ENCODE measurements around the gene SMURF1.
"Not testable (repeated sequence)": the region's sequence is repeated elsewhere in the genome, so short reads cannot be mapped to it uniquely, and the experiment has no call there.

Gene SMURF1

DNA sequence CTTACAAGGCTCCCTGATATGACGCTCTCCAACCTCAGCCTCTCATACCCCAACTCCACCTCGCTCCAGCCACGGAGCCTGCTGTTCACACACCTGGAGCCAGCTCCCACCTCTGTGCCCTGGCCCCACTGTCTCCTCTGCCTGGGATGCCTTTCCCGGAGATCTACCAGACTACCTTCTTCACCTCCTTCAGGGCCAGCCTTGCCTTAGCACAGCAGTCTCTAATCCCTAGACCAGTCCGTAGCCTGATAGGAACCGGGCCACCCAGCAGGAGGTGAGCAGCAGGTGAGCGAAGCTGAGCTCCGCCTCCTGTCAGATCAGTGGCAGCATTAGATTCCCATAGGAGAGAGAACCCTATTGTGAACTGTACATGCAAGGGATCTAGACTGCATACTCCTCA lies 23.2 kb upstream of the SMURF1 start:
- no peaks in the 10 kb centered on the region for H3K9me3 ChIP-seq (ENCODE audit: low read length)
- H3K4me3 ChIP-seq (ENCODE audit: low read length): no peak overlapping the region
- no peak overlapping the region for H2AFZ ChIP-seq (ENCODE audit: low read depth, low read length)
- no peaks in the 10 kb centered on the region for H3K4me1 ChIP-seq (ENCODE audit: insufficient read depth, low read length)
- no peaks in the 10 kb centered on the region for H3K27me3 ChIP-seq (ENCODE audit: insufficient read depth, low read length)
- no peaks in the 10 kb centered on the region for H3K36me3 ChIP-seq (ENCODE audit: insufficient read depth, low read length)

DNA sequence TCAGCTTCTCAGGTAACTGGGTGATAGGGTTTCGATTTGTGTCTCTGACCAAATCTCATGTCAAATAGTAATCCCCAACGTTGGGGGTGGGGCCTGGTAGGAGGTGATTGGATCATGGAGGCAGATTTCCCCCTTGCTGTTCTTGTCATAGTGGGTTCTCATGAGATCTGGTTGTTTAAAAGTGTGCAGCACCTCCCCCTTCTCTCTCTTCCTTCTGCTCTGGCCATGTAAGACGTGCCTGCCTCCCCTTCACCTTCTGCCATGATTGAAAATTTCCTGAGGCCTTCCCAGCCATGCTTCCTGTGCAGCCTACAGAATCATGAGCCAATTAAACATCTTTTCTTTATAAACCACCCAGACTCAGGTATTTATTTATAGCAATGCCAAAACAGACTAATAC lies 21.9 kb upstream of the SMURF1 start:
- no peak overlapping the region for H3K4me3 ChIP-seq (ENCODE audit: low read length)
- H3K36me3 ChIP-seq (ENCODE audit: insufficient read depth, low read length): no peaks in the 10 kb centered on the region
- no peak overlapping the region for H2AFZ ChIP-seq (ENCODE audit: low read depth, low read length)
- no peaks in the 10 kb centered on the region for H3K27me3 ChIP-seq (ENCODE audit: insufficient read depth, low read length)
- H3K9me3 ChIP-seq (ENCODE audit: low read length): no peaks in the 10 kb centered on the region
- H3K4me1 ChIP-seq (ENCODE audit: insufficient read depth, low read length): peaks cover 3% of the 10 kb centered on the region

DNA sequence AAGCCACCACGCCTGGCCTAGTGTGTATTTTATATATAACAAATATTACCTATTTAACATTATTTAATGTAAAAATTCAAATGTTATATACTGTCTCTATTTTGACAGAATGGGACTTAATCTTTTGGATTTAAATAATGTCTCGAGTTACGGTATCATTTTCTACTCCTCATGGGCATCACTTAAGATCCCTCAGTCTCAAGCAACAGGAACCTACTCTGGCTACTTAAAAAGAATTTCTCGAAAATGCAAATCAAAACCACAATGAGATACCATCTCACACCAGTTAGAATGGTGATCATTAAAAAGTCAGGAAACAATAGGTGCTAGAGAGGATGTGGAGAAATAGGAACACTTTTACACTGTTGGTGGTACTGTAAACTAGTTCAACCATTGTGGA lies 19.8 kb upstream of the SMURF1 start:
- not testable (repeated sequence) for H3K9me3 ChIP-seq (ENCODE audit: low read length); H3K4me3 ChIP-seq (ENCODE audit: low read length); H3K27me3 ChIP-seq (ENCODE audit: insufficient read depth, low read length); H3K4me1 ChIP-seq (ENCODE audit: insufficient read depth, low read length); H2AFZ ChIP-seq (ENCODE audit: low read depth, low read length); H3K36me3 ChIP-seq (ENCODE audit: insufficient read depth, low read length)

DNA sequence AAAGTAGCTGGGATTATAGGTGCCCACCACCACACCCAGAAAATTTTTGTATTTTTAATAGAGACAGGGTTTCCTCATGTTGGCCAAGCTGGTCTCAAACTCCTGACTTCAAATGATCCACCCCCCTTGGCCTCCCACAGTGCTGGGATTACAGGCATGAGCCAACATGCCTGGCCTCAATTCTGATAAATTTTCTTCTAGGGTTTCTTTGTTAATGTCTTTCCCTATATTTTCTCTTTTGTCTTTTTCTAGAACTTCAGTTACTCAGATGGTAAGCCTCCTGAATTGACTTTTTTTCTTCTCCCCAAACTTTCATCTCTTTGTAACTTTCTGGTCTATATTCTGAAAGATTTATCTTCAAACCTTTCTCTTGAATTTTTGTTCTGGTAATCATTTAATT lies 12.7 kb upstream of the SMURF1 start:
- no peak overlapping the region for H3K4me3 ChIP-seq (ENCODE audit: low read length)
- no peaks in the 10 kb centered on the region for H3K36me3 ChIP-seq (ENCODE audit: insufficient read depth, low read length)
- H3K9me3 ChIP-seq (ENCODE audit: low read length): no peaks in the 10 kb centered on the region
- no peak overlapping the region for H2AFZ ChIP-seq (ENCODE audit: low read depth, low read length)
- peaks cover 1% of the 10 kb centered on the region for H3K4me1 ChIP-seq (ENCODE audit: insufficient read depth, low read length)
- no peaks in the 10 kb centered on the region for H3K27me3 ChIP-seq (ENCODE audit: insufficient read depth, low read length)

DNA sequence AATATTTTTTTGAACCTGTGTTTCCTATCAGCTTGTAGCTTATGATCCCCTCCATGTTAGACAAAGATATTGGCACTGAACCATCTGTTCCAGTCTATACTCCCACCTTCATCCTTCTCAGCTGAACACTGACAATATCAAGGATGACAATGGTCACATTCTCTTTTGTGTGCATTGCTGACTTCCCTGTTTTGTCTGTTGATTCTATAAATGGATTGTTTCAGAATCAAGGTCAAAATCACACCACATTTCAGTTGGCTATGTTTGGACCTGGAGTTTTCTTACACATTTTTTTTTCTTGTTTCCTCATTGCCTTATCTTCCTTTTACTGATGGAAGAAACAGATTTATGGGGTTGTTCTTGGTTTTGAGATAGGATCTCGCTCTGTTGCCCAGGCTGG lies 11.3 kb upstream of the SMURF1 start:
- Histone ChIP-seq H3K9me3 (ENCODE audit: low read length) (no peaks in the 10 kb centered on the region), H3K4me3 (ENCODE audit: low read length) (no peak overlapping the region)

DNA sequence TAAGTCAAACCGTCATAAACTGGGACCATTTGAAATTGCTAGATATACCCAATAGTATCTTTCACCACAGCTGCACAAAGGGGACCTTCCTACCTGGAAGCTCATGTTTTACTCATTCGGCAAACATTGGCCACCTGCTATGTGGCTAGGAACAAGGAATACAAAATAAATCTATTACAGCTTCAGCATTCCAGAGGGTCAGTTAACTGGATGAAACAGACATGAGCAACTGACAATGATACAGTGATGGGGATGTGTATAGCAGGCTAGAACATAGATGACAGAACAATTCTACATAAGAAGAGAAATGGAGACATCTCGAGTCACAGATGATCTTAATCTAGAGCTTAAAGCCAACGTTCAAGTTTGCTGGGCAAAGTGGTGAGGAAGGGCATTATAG lies 3.1 kb upstream of the SMURF1 start:
- no peaks in the 10 kb centered on the region for H3K36me3 ChIP-seq (ENCODE audit: insufficient read depth, low read length)
- H3K9me3 ChIP-seq (ENCODE audit: low read length): no peaks in the 10 kb centered on the region
- no peak overlapping the region for H2AFZ ChIP-seq (ENCODE audit: low read depth, low read length)
- H3K4me1 ChIP-seq (ENCODE audit: insufficient read depth, low read length): peaks cover 9% of the 10 kb centered on the region
- H3K27me3 ChIP-seq (ENCODE audit: insufficient read depth, low read length): no peaks in the 10 kb centered on the region
- H3K4me3 ChIP-seq (ENCODE audit: low read length): no peak overlapping the region

More for the DNA sequence above, 11.3 kb upstream of the SMURF1 start:
- no peaks in the 10 kb centered on the region for H3K36me3 ChIP-seq (ENCODE audit: insufficient read depth, low read length)
- H3K27me3 ChIP-seq (ENCODE audit: insufficient read depth, low read length): no peaks in the 10 kb centered on the region
- no peaks in the 10 kb centered on the region for H3K4me1 ChIP-seq (ENCODE audit: insufficient read depth, low read length)
- no peak overlapping the region for H2AFZ ChIP-seq (ENCODE audit: low read depth, low read length)

DNA sequence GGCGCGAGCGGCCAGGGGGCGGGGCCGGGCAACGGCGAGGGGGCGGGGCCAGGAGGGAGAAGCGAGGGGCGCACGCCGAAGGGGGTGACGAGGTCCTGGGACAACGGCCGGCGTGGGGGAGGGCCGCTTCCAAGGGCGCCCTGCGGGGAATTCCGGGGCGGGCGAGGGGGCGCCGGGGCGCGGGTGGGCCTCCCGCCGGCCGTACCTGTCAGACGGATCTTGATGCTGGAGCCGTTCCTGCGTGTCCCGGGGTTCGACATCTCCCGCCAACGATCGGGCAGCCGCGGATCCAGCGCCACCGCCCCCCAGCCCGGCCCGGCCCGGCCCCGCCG lies 421 bp downstream of the SMURF1 start:
- H3K27me3 ChIP-seq (ENCODE audit: insufficient read depth, low read length): no peaks in the 10 kb centered on the region
- peaks cover 24% of the 10 kb centered on the region for H3K4me1 ChIP-seq (ENCODE audit: insufficient read depth, low read length)
- no peaks in the 10 kb centered on the region for H3K36me3 ChIP-seq (ENCODE audit: insufficient read depth, low read length)
- H3K9me3 ChIP-seq (ENCODE audit: low read length): no peaks in the 10 kb centered on the region
- H3K4me3 ChIP-seq (ENCODE audit: low read length): peak overlapping the region; percentile 62
- no peak overlapping the region for H2AFZ ChIP-seq (ENCODE audit: low read depth, low read length)

DNA sequence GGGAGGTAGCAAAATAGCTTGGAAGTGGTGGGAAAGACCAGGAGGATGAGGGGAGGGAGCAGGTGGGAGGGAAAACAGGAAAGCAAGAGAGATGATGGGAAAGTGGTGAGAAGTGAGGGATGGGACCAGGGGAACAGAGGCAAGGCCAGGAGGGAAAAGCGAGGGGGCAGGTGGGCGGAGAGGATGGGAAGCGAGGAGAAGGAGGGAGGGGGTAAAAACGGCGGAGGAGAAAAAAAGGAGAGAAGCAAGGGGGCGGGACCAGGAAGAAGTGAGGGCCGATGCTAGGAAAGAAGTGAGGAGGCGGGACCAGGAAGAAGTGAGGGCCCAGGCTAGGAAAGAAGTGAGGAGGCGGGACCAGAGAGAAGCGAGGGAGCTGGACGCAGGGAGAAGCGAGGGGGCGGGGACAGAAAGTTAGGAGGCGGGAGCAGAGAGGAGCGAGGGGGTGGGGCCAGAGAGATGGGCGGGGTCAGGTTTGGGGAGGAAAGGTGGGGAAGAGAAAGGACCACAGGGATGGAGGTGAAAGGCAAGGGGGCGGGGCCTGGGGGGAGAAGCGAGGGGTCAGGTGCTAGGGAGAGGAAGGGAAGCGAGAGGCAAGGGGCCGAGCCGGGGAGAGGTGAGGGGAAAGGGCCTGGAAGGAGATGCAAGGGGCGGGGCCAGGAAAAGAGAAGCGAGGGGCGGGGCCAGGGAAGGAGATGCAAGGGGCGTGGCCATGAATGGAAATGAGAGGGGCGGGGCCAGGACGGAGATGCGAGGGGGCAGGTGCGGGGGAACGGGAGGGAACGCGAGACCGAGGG lies 984 bp downstream of the SMURF1 start:
- peaks cover 30% of the 10 kb centered on the region for H3K4me1 ChIP-seq (ENCODE audit: insufficient read depth, low read length)
- peak overlapping the region; percentile 62 for H3K4me3 ChIP-seq (ENCODE audit: low read length)
- H2AFZ ChIP-seq (ENCODE audit: low read depth, low read length): no peak overlapping the region
- no peaks in the 10 kb centered on the region for H3K9me3 ChIP-seq (ENCODE audit: low read length)
- no peaks in the 10 kb centered on the region for H3K27me3 ChIP-seq (ENCODE audit: insufficient read depth, low read length)
- H3K36me3 ChIP-seq (ENCODE audit: insufficient read depth, low read length): no peaks in the 10 kb centered on the region

DNA sequence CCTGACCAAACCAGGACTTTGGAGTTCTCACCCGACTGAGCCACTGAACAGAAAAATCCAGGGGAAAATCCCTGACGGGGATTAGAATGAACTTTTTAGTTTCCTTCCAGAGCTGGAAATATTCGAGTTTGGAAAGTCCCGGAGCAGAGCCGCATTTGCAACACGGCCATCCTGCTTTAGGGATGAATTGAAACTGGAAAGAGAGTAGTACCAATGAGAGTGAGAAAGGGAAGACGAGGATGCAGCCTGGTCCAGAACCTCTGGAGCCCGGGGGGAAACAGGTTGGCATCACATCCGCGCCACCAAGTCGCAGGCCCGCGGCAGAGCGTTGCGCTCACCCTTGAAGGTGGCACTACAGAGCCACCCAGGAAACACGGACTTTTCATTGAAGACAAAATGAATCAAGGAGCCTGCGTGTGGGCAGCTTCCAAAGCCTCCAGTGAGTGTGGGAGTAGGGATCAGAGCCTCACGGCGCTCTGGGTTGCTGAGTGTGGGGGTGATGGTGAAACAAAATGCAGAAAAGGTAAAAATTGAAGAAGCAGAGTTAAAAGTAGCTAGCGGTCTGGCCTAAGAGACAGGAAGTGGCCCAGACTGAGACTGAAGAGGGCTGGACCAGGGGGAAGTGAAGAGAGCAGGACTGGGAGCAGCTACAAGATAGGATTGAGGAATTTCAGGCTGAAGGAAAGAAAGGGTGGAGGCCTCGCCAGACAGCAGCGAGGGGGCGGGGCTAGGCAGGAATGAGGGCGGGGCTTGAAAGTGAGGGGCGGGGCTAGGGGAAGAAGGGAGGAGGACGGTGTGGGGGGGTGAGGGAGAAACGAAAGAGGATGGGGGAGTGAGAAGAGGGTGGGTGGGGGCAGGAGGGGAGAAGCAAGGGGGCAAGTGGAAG lies 1.8 kb downstream of the SMURF1 start:
- Histone ChIP-seq H3K9me3 (ENCODE audit: low read length) (no peaks in the 10 kb centered on the region), H3K4me3 (ENCODE audit: low read length) (peak overlapping the region; percentile 62), H2AFZ (ENCODE audit: low read depth, low read length) (no peak overlapping the region), H3K4me1 (ENCODE audit: insufficient read depth, low read length) (peaks cover 38% of the 10 kb centered on the region), H3K27me3 (ENCODE audit: insufficient read depth, low read length) (no peaks in the 10 kb centered on the region), H3K36me3 (ENCODE audit: insufficient read depth, low read length) (no peaks in the 10 kb centered on the region)

DNA sequence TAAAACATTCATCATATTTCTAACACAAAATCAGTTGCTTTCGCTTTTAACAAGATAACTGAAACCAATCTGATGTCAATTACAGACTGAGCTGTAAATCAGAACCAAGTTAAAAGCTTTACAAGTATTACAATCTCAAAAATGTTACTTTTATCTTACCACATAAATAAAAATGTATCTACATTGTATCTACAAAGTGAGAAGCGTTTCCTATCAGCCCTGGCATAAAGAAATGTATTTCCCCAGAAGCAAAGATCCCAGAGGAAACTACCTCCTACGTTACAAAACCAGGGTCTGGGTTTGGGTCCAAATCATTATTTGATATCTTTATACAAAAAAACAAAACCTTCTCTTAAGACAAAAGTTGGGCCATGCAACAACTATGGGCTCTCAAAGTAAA lies 2.6 kb downstream of the SMURF1 start:
- H3K36me3 ChIP-seq (ENCODE audit: insufficient read depth, low read length): no peaks in the 10 kb centered on the region
- H3K4me3 ChIP-seq (ENCODE audit: low read length): peak overlapping the region; percentile 52
- peaks cover 39% of the 10 kb centered on the region for H3K4me1 ChIP-seq (ENCODE audit: insufficient read depth, low read length)
- no peak overlapping the region for H2AFZ ChIP-seq (ENCODE audit: low read depth, low read length)
- no peaks in the 10 kb centered on the region for H3K27me3 ChIP-seq (ENCODE audit: insufficient read depth, low read length)
- no peaks in the 10 kb centered on the region for H3K9me3 ChIP-seq (ENCODE audit: low read length)

DNA sequence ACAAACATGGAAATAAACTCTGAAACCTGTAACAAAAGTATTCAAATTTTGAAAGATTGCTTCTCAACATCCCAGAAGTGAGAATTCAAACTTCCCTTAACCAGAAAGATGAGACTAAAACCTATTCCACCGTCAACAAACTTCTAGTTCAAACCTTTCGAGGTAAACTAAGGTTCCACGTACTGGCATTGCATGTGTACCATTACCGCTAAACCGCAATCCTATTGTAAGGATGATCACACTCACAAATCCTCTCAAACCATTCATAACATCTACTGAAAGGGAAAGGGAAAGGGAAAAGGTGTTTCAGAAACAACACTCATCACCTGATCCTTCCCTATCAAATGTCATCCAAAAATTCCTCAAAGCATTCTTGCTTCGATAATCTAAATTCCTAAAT lies 3.1 kb downstream of the SMURF1 start:
- no peak overlapping the region for H3K4me3 ChIP-seq (ENCODE audit: low read length)
- H2AFZ ChIP-seq (ENCODE audit: low read depth, low read length): no peak overlapping the region
- no peaks in the 10 kb centered on the region for H3K27me3 ChIP-seq (ENCODE audit: insufficient read depth, low read length)
- no peaks in the 10 kb centered on the region for H3K9me3 ChIP-seq (ENCODE audit: low read length)
- H3K4me1 ChIP-seq (ENCODE audit: insufficient read depth, low read length): peaks cover 39% of the 10 kb centered on the region
- no peaks in the 10 kb centered on the region for H3K36me3 ChIP-seq (ENCODE audit: insufficient read depth, low read length)

DNA sequence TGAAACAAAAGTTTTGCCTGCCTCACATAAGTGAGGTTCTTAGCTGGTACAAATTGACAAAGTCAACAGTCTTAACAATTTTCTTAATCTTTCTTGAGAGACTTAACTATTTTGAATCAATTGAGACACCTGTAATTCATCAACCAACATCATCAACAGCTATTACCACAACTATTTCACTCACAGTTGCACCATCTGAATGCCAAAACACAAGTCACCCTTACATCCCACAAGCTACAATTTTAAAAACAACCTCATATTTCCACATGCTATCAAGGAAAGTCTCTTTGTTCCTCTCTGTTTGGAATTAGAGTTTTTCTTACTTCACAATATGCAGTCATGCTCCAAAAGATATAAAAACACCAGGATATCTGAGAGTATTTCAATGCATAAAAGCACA lies 4.9 kb downstream of the SMURF1 start:
- Histone ChIP-seq H3K36me3 (ENCODE audit: insufficient read depth, low read length) (no peaks in the 10 kb centered on the region), H2AFZ (ENCODE audit: low read depth, low read length) (no peak overlapping the region), H3K27me3 (ENCODE audit: insufficient read depth, low read length) (no peaks in the 10 kb centered on the region), H3K4me3 (ENCODE audit: low read length) (no peak overlapping the region), H3K9me3 (ENCODE audit: low read length) (no peaks in the 10 kb centered on the region), H3K4me1 (ENCODE audit: insufficient read depth, low read length) (peaks cover 36% of the 10 kb centered on the region)

DNA sequence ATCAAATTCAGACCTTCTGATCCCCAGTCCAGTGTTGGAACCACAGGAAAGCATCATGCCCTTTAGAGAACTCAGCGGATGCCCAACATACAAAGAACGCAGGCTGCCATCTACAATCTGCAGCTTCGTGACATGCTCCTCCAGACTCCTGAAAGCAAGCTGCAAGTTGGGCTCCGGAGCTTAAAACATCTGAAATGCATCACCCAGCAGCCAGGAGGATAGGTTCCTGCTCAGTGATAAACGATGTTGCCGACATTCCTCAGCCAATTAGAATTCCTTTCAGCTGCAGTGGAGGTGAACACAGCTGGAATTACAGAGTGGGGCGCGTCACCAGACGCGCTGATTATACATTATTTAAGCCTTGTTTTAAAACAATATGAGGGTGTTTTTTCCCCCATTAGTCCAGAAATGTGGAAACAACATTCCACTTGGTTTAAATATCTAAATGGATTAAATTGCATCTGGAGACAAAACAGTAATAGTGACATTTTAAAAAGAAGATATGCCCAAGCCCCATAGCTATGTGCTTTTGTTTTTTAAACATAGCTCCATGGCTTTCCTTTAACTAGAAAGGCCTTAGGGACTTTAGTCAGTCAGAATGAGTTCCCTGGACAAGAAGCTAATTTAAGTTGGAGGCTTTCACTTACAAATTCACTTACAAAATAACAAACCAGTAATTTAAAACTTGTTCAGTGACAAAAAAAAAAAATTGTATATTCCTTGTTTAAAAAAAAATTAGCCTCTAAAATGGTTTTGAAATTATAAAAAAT lies 6.3 kb downstream of the SMURF1 start:
- Histone ChIP-seq H3K4me3 (ENCODE audit: low read length) (peak overlapping the region; percentile 36), H3K27me3 (ENCODE audit: insufficient read depth, low read length) (no peaks in the 10 kb centered on the region), H3K36me3 (ENCODE audit: insufficient read depth, low read length) (no peaks in the 10 kb centered on the region), H2AFZ (ENCODE audit: low read depth, low read length) (peak overlapping the region; percentile 49), H3K4me1 (ENCODE audit: insufficient read depth, low read length) (peaks cover 35% of the 10 kb centered on the region), H3K9me3 (ENCODE audit: low read length) (no peaks in the 10 kb centered on the region)
